HEK293 (cell line): ENCODE results near the gene ZFPM1.

Experiments
- CTCF ChIP-seq: fragments of 450-650 bp; formaldehyde crosslinking; IDR thresholded peaks from 2 replicates; pipeline ENCODE4 v1.5.1; 2016; ENCODE audit warnings: missing biosample characterization, missing genetic modification characterization
- ZNF175 ChIP-seq: fragments of 450-650 bp; formaldehyde crosslinking; IDR thresholded peaks from 2 replicates; pipeline ENCODE4 v1.5.1; 2016; ENCODE audit warnings: missing biosample characterization, missing genetic modification characterization

GRCh38 chr16:88498576-88499208, 45.6 kb downstream of the ZFPM1 start:
- no peak for TF ChIP-seq CTCF
- TF ChIP-seq ZNF175 (tag by site-specific recombination) = no peak
